NCI-H2227 (cell line): ENCODE results near the gene MPRIP.

Experiments
- DNase-seq: peaks from one replicate; lab custom pipeline; 2025; ENCODE audit not compliant: unreplicated experiment; lab: John Stamatoyannopoulos, UW

The MPRIP gene

DNA sequence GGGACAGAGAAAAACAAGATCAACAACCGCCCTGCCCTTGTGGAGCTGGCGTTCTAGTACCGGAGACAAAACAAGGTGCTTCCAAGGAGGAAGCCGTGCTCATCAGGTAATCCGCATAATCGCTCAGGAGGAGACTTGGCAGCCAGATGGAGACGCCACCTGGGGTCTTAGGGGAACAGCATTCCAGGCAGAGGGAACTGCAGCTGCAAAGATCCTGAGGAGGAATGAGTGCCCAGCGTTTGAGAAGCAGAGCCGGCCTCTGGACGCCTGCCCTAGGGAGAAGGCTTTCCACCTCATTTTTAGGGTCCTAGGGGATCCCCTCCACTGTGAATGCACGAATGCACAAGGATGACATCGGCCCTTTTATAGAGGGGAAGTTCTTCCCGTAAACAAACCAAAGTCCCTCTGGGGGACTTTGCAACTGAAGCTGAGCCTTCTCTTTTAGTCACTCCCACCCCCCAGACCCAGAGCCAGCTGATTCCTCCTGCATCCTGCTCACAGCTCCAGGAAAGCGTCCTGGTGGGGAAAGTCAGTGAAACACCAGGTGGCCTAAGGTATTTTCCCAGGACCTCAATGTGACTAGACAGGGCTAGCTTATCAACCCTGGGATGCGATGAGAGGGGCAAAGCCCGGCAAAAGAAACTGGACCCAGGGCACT, 13.2 kb upstream of the MPRIP start:
- DNase-seq = no peak

DNA sequence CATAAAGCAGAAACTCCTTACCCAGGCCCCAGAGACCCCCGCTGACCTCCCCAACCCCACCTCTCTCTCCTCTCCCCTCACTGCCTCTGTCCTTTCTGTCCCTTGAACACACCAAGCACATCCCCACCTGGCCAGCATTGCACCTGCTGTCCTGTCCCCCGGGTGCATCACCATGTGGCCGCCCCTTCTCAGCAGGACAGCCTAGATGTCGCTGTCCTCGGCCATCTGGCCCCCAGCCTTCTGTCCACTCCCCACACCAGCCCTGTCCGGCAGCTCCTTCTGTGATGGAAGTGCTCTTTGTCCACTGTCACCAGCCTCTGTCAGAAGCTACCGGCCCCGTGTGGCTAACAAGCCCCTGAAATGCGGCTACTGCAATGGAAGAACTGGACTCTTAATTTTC, 12.3 kb upstream of the MPRIP start:
- no peak for DNase-seq

DNA sequence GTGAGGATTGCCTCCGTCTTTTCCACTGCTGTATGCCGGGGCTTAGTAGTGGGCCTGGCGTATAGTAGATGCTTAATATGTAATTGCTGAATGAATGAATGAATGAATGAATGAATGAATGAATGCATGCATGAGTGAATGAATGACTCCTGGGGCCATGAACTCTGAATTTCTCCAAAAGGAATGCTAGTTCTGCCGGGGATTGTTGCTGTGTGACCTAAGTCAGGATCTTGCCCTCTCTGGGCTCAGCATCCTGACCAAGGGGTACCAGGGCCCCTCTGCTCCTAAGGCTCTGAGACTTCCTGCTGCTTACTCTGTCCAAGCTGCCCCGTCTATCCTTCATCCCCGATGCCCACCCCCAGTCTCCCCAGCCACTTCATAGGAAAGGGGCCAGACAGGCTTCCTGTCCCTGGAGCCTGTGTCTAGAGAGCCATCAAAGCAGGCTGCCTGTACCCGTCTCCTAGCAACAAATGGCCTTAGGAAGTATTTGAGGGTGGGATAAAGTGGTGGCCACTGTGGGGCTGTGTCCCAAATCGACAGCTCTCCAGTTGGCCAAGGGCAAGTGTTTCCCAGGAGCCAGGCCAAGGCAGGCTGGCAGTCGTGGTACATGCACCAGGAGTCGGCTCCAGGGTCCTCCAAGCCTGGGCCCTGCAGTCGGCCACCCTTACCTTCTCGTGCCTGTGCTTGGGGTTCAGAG, 11.6 kb upstream of the MPRIP start:
- DNase-seq = no peak

DNA sequence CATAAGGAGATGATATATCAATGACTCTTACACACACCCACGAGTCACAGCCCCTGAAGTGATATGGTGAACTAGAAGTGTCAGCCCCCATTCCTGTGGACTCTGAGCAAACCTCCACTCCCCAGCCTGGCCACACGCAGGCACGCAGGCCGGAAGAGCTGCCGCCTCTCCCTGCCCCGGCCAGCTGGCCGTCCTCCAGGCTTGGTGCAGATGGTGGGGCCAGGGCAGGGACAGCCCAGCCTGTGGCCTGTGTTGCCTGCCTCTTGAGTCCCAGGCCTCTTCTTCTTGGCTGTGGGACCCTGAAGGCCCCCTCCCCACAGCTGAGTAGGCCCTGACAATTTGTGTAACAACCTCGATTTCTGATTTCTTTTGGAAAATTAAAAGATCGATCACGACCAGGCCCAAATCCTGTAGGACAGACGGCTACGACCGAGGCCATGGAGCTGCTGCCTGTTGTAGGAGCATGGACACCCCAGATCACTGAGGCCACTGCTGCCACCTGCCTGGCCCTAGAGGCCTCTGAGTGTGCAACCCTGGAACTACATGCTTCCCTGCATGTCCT, 10.0 kb upstream of the MPRIP start:
- DNase-seq = no peak

DNA sequence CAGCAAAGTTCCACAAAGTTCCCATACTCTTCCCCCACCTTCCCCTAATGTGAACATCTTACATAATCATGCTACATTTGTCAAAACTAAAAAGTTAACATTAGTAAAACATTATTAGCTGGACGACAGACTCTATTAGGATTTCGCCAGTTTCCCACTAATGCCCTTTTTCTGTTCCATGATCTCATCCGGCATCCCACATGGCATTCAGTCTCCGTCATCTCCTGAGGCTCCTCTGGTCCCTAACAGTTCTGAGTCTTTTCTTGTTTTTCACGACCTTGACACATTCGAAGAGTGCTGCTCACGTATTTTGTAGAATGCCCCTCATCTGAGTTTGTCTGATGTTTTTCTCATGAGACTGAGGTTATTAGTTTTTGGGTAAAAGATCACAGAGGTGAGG, 8.8 kb upstream of the MPRIP start:
- DNase-seq = no peak

DNA sequence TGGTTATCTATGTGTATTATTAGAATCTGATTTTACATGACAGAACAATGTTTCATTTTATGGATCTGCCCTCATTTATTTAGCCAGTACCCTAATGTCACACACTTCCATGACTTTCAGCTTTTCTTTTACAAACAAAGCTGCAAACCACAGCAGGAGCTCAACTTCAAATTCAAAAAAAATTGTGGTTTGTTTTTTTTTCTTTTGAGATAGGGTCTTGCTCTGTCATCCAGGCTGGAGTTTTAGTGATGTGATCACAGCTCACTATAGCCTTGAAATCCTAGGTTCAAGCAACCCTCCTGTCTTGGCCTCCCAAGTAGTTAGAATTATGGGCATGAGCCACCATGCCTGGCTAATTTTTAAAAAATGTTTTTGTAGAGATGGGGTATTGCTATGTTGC, 8.2 kb upstream of the MPRIP start:
- no peak for DNase-seq

DNA sequence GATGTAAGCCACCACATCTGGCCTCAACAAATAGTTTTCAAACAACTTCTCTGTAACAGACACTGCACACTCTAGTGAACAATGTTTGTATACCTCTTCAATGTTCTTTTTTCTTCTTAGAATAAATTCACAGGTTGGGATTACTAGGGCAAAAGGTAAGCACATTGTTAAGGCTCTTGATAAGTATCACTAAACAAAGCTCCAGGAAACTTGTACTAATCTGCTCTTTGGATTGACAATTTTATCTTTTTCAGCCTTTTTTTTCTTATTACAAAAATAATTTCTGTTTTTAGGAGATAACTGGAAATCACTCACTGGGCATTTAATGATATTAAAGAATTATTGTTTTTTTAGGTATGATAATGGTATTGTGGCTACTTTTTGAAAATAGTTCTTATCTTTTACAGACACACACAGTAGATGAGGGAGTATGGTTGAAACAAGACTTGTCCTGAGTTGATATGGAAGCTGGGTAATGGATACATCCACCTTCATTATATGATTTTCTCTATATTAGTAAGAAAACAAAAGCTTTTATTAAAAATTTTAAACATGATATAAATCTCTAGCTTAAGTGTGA, 7.7 kb upstream of the MPRIP start:
- DNase-seq = no peak

DNA sequence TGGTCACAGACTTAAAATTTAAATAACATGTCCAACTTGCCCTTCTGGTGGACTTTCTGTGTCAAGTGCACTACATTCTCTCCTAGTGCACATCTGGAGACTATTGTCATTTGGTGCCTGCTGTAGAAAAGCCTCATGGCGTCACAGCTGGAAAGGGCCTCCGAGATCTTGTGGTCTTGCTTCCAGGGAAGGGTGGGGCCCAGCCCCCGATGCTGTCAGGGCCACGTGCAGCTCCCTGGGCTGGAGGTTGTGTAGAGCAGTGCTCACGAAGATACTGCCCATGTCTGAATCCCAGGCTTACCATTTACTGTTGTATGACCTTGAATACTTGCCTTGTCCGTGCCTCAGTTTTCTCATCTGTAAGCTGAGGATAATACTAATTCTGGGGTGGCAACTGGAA, 6.8 kb upstream of the MPRIP start:
- DNase-seq = no peak

DNA sequence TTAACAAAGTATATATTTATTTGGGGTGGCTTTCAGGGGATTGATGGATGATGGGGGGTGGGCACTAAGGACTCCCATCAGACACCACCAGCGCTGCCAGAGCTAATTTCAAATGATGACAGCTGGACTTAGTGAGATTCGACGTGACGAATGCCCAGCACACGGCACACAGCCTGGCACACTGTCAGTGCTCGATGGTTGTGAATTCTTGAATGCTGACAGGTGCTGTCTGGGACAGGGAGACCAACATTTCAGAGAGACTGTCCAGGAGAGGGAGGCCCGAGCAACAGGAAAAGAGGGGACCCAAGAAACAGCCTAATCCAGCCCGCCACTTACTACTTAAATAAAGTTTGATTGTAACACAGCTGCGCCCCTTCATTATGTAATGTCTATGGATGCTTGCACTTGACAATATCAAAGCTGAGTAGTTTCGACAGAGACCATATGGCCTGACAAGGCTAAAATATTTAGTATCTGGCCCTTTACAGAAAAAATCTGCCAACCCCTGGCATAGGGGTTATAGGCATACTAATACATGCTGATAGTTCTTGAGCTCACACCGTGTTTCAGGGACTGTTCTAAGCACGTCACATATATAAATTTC, 6.2 kb upstream of the MPRIP start:
- DNase-seq = no peak

DNA sequence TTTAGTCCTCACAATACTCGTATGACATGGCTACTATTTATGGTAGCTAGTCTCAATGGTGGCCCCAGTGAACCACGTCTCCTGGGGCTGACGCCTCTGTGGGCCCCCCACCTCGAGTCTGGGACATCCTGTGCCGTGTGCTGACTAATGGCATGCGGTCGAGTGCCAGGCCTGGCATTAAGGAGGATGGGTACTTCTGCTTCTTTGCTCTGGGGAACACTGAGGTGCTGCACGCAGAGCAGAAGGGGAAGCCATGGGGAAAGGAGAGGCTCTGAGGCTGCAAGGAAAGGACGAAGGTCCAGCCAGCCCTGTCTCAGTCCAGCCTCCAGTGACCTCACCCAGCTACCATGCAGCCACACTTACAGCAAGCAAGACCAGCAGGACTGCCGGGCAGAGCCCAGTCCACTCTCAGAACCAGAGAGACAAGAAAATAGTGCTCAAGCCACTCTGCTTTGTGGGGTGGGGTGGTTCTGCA, 5.7 kb upstream of the MPRIP start:
- DNase-seq = no peak

DNA sequence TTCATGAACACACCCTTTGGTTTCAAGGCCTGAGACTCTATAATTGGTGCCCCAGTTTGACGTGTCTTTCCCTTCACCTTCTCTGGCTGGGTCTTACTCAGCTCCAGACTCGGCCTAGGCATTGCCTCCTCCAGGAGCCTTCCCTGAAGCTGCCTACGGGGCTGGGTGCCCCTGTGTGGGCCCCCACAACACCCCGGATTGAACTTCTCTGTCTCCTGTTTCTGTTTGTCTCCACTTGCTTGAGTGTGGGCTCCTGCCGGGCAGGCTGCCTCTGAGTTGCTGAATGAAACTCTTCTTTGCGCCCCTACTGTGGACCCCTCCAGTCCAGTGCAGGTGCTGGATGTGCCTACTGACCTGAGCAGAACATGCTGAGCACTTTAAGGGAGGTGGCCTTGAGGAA, 2.3 kb upstream of the MPRIP start:
- DNase-seq = no peak

DNA sequence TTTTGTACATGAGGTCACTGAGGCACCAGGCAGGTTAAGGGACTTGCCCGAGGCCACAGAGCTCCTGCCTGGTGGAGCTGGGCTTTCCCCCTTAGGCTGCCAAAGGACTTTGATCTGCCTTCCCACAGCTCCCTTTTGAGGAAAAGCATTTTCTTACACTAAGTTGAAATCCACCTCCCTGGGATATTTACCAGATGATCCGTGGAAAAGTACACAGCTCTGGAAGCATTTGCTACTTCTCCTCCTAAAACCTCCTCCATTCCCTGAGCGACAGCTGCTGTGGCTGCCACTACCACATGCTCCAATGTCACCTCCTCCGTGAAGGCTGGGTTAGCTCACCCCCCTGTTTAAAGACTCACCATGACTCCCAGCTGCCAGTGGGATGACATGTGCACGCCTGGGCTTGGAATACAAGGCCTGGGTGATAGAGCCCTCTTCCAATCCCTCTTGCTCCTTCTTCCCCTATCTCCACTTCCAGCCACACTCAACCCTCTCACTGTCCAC, 1.2 kb upstream of the MPRIP start:
- DNase-seq = peak; percentile 2

DNA sequence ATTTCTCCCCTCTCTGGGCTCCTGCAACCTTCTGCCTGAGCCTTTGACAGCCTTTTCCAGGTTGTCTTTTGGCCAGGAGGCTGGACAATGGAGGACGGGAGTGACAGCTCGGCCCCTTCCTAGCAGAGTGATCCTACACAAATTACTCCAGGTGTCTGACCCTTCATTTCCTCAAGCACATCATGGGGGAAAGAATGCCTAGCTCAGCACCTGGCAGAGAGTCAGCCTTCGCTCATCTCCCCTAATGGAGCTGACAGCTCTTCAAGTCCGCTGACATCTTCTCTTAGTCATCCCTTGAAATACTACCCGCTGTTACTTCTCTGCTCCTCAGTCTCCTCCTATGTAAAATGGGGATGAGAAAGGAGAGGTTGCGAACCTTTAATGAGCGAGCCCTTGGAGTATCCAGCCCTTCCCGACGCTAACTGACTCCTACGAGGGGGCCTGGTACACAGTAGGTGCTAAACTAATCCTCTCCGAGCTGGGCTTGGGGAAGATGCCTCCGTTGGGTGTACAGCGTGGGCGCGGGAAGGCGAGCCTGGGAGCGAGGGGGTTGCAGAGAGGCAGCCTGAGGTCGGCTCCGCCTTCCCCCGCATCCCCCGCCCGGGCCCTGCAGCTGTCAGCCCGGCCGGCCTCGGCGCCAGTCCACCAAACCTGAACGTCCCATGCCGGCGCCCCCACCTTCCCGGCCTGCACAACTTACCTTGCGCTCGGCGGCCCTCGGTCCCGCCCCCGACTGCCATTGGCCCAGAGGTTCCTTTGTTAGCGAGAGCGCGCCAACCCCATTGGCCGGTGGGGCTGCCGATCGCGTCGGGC, 480 bp upstream of the MPRIP start:
- peak; percentile 96 for DNase-seq

DNA sequence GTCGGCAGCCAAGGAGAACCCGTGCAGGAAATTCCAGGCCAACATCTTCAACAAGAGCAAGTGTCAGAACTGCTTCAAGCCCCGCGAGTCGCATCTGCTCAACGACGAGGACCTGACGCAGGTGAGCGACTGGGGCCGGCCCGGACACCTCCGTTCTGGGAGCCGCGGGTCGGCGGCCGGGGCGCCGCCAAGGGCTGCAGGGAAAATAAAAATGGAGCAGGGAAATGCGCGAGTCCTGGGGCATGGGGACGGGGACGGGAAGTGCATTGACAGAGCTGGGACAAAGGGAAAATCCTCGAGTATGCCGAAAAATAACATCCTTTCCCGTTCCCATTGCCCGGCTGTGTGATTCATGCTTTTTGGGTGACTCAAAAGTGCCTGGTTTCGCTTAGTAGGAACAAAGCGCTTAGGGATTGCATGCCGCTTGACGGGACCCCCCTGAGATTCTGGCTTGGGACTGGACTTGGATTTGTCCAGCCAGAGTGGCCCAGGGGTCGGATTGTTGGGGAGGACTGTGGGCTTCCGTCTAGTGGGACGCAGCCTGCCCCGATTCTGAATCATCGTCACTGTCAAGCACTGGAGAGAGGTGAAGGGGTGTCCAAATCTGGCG, 699 bp downstream of the MPRIP start:
- no peak for DNase-seq

DNA sequence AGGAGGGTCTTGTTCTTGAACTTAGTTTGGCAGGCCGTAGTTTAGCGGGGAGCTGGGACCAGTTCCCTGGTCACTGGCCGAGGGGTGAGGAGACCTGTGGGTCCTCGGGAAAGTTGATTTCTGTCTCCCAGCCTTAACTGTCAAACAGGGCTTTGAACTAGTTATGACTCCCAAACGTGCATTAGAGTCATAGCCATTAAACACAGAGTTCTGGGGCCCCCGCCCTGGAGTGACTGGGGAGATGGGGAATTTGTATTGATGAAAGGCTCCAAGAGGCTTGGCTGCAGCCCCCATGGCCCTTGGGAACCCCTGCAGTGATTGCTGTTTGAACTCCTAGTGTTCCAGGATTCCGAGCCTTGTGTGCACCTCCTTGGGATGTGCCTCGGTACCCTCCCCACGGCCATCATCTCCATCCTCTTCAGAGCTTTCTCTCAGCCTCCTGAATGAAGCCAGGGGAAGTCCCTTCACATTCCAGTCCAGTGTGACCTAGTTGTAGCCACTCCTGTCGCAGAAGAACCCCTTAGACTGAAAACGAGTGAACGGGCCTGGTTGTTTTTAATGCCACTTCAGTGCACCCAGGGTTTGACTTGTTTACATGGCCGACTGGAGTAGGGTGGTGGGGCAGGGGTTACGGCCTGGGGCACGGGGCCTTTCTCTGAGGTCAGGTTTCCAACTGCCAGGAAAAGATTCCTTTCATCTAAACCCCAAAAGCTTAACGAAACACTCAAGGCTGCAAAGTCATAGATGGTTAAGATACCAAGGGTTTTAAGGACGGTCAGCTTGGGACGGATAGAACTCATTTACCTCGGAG, 1.4 kb downstream of the MPRIP start:
- DNase-seq = no peak

DNA sequence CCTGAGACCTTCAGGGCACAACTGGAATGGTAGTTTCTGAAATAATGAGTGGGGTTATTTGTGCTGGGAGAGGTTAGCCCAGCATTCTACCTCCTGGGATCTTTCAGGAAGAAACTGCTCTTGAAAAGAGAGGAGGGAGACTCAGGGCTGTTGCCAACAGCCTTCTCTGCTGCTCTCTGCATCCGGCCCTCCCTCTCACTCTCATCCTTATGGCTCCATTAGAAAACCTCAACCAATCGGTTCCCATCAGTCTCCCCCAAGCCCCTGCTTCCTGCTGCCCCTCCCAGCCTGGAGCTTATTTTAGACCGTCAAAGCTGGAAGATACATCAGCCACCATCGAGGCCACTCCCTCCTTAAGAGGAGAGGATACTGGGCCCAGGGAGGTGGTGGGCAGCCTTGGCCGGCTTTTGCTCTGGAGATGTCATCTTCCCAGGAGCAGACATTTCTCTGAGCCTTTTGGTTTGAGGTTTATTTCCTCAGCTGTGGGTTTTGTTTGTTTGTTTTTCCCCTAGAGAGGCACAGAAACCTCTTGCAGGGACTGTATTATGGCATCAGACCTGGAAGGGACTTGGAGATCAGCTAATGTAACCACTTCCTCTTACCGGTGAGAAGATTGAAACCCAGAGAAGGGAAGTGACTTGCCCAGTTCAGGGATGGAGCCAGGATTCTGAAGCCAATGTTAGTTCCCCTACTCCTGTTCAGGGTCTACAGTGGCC, 2.7 kb downstream of the MPRIP start:
- DNase-seq = peak; percentile 75

DNA sequence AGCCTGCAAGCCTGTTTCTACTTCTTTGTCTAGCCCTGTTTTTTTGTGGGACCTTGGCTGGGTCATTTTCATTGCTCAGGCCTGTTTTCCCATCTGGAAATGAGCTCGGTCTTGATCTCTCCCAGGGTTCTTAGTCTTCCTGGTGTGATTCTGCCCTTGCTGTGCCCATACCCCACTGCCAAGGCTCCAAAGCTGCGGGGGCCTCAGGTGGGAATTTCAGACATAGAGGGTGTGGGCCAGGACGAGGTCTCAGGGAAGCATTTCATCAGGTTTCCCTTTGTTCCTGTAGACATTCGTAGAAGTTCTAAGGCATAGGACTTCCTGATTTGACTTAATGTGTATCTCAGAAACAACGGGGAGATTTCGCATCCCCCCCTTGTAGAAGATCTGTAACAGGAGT, 5.8 kb downstream of the MPRIP start:
- DNase-seq = no peak

DNA sequence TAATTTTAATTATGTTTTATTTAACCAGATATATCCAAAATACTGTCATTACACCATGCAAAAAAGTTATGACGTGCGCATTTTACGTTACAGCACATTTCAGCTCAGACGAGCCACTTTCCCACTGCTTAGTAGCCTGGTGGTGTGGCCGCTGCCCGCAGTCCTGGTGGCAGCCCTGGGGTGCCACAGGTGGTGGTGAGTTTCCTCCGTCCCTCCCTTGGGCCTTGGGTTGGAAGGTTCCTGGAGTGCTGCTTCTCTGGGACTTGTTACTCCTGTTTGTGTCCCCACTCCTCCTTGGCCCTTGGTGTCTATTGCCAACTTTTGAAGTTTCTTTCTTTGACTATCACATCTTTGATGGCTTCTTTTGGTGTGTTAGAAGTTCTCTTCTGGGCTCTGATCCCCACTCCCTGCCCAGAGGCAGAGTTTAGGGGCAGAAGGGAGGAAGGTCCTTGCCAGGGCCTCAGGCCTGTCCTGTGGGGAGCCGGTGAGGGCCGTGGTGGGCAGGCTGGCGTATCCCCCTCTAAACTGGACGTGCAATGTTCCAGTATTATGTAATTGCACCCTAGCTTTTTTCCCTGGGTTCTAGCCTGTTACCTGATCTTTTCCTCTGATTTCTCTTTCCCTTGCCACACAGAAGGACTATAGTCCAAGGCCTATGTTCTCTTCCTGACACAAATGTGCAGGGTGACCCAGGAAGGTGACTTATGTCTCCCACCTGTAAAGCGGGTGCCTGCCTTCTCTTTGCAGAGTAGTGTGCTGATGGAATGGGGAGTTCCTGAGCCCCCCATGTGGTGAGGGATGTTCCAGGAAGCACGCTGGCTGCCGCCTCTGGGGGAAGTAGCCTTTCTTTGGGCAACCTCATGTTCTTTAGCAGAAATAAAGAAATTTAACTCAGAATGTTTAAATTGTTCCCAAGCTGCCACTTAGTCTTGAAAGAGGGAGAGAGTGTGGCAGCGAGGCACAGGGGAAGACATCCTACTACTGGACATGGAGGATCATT, 8.4 kb downstream of the MPRIP start:
- no peak for DNase-seq
